Ascending aorta (tissue), 2 donors: ENCODE data around the gene FGFRL1. TPM values are rescaled to one million over a fixed set of nuclear protein-coding genes. Genes with fewer than 3 reads are reported as not detected.

Experiments
- DNase-seq, 2 donors: peaks; one replicate each; pipeline ENCODE4 v3.0.0-alpha.2; 2019; ENCODE audit warnings: low spot score in 2 of 2
- H3K27ac ChIP-seq, 2 donors: fragments of 200-600 bp; sonication (generic); one replicate each; pipeline ENCODE4 v1.5.1; 2016 to 2017; ENCODE audit warnings: mild to moderate bottlenecking in 1 of 2
- H3K27me3 ChIP-seq: fragments of 200-600 bp; sonication (generic); one replicate; pipeline ENCODE4 v1.5.1; 2017
- H3K36me3 ChIP-seq, 2 donors: fragments of 200-600 bp; sonication (generic); one replicate each; pipeline ENCODE4 v1.5.1; 2016
- H3K4me1 ChIP-seq, 2 donors: fragments of 200-600 bp; sonication (generic); one replicate each; pipeline ENCODE4 v1.5.1; 2016 to 2017; ENCODE audit warnings: mild to moderate bottlenecking in 1 of 2
- H3K4me3 ChIP-seq, 2 donors: fragments of 200-600 bp; sonication (generic); one replicate each; pipeline ENCODE4 v1.5.1; 2016 to 2017; ENCODE audit warnings: mild to moderate bottlenecking in 1 of 2
- H3K9me3 ChIP-seq, 2 donors: fragments of 200-600 bp; sonication (generic); one replicate each; pipeline ENCODE4 v1.5.1; 2016
- CTCF ChIP-seq, 3 experiments: fragments of 200-600 bp in 2 of 3; fragments of 450-650 bp in 1 of 3; sonication (generic) in 2 of 3; IDR thresholded peaks; one replicate each; pipeline ENCODE4 v1.5.1; 2016 to 2019; ENCODE audit warnings: antibody characterized with exemption in 3 of 3, mild to moderate bottlenecking in 1 of 3, moderate library complexity in 1 of 3
- intact Hi-C: fragments of 100-400 bp; cut with DNase I; formaldehyde crosslinking; loops from one replicate; pipeline ENCODE4 v1.15.1; 2023
- total RNA-seq: library from RNA; depleted of rRNA; stranded (reverse); fragments of >200 nt; gene quantifications from one replicate; pipeline ENCODE4 v1.1.0, GENCODE V29; 2016

The FGFRL1 gene
- total RNA-seq, 1 donor from 2014 or later: 79.1 TPM

GRCh38 chr4:999882-1000425 is 11.5 kb upstream of the FGFRL1 start:
- no peak for DNase-seq
- Histone ChIP-seq H3K4me3 (no peak overlapping the region), H3K4me1 (peaks cover 8 to 12% of the 10 kb centered on the region in 2 donors), H3K27ac (no peak overlapping the region), H3K36me3 (no peaks in the 10 kb centered on the region), H3K9me3 (no peaks in the 10 kb centered on the region), H3K27me3 (peaks cover 50% of the 10 kb centered on the region)
- no peak for TF ChIP-seq CTCF (IDR thresholded peaks at IDR 0.05)
- intact Hi-C loops: no loop called here

- Histone ChIP-seq H3K4me1 (peaks cover 8 to 12% of the 10 kb centered on the region in 2 donors), H3K36me3 (no peaks in the 10 kb centered on the region), H3K9me3 (no peaks in the 10 kb centered on the region), H3K4me3 (no peak overlapping the region), H3K27ac (no peak overlapping the region), H3K27me3 (peaks cover 50% of the 10 kb centered on the region)
- intact Hi-C loops: no loop called here
- no peak for DNase-seq
- TF ChIP-seq CTCF (IDR thresholded peaks at IDR 0.05): no peak
Observed at GRCh38 chr4:1000686-1001260, 10.7 kb upstream of the FGFRL1 start.

DNA sequence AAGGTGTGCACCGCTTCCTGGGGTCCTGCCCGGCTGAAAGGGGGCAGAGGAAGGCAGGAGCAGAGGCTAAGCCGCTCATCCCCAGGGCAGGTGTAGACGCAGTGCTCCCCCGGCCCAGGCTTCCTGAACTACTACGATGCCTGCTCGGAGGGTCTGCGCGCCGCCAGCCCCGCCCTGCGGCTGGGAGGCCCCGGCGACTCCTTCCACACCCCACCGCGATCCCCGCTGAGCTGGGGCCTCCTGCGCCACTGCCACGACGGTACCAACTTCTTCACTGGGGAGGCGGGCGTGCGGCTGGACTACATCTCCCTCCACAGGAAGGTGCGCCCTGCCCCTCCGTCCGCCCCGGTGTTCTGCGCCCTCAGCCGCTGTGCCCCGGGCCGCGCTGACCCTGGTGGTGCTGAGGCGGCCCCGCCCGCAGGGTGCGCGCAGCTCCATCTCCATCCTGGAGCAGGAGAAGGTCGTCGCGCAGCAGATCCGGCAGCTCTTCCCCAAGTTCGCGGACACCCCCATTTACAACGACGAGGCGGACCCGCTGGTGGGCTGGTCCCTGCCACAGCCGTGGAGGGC is 9.8 kb upstream of the FGFRL1 start:
- Histone ChIP-seq H3K27me3 (peaks cover 48% of the 10 kb centered on the region), H3K36me3 (no peaks in the 10 kb centered on the region), H3K9me3 (no peaks in the 10 kb centered on the region), H3K4me1 (peaks cover 8 to 12% of the 10 kb centered on the region in 2 donors), H3K4me3 (peak overlapping the region in 1 of 2 donors; percentile 0), H3K27ac (no peak overlapping the region)
- TF ChIP-seq CTCF (IDR thresholded peaks at IDR 0.05): no peak
- intact Hi-C loops: no loop called here
- no peak for DNase-seq

- Histone ChIP-seq H3K27ac (no peak overlapping the region), H3K27me3 (peaks cover 43% of the 10 kb centered on the region), H3K9me3 (no peaks in the 10 kb centered on the region), H3K4me3 (peak overlapping the region; percentile 0 to 7), H3K4me1 (peaks cover 8 to 9% of the 10 kb centered on the region in 2 donors), H3K36me3 (no peaks in the 10 kb centered on the region)
- no peak for TF ChIP-seq CTCF (IDR thresholded peaks at IDR 0.05)
- intact Hi-C loops: no loop called here
- DNase-seq: no peak
Observed at GRCh38 chr4:1002131-1002630, 9.2 kb upstream of the FGFRL1 start.

- Histone ChIP-seq H3K4me3 (peak overlapping the region; percentile 15 to 31), H3K36me3 (no peaks in the 10 kb centered on the region), H3K9me3 (no peaks in the 10 kb centered on the region), H3K27ac (no peak overlapping the region), H3K27me3 (peaks cover 43% of the 10 kb centered on the region), H3K4me1 (peaks cover 8 to 9% of the 10 kb centered on the region in 2 donors)
- intact Hi-C loops: no loop called here
- DNase-seq: no peak
- TF ChIP-seq CTCF (IDR thresholded peaks at IDR 0.05): no peak
Observed at GRCh38 chr4:1002631-1003251, 8.7 kb upstream of the FGFRL1 start.
